ENCODE data around the gene HSPA4.

HSPA4 gene

GRCh38 chr5:133155326-133155969 lies 103.6 kb downstream of the HSPA4 start:
- H3K36me3 ChIP-seq (ENCODE audit: control insufficient read depth, insufficient read depth, low read length): no peaks in the 10 kb centered on the region
- no peaks in the 10 kb centered on the region for H3K9me3 ChIP-seq (ENCODE audit: control insufficient read depth, low read length)
- H3K4me1 ChIP-seq (ENCODE audit: control insufficient read depth, insufficient read depth, low read length, poor library complexity, severe bottlenecking): no peaks in the 10 kb centered on the region
- H3K4me3 ChIP-seq (ENCODE audit: extremely low read depth, insufficient read depth, low read length, poor library complexity, severe bottlenecking): no peak overlapping the region
- WGBS, 2 experiments (ENCODE audit: insufficient coverage in 2 of 2): 92 to 93% methylated on average over 4 of the region's 4 CpGs
- H3K27ac ChIP-seq (ENCODE audit: low read depth, low read length, severe bottlenecking): no peak overlapping the region
